ENCODE data around the gene SSR4. TPM values are rescaled to one million over a fixed set of nuclear protein-coding genes. Genes with fewer than 3 reads are reported as not detected.

SSR4 gene
- total RNA-seq, 4 donors from 2014 or later, result 100 to 115 (median 109) TPM

GRCh38 chrX:153767674-153768055 is 26.8 kb upstream of the SSR4 start:
- intact Hi-C loops (cut with DNase I), result no loop called here
- TF ChIP-seq POLR2A (IDR thresholded peaks at IDR 0.05; ENCODE audit: low read depth) (no peak), POLR2AphosphoS5 (IDR thresholded peaks at IDR 0.05) (no peak), EP300 (IDR thresholded peaks at IDR 0.05) (no peak), CTCF (IDR thresholded peaks at IDR 0.05) (no peak)
- peak overlapping the region in 1 of 4 donors; percentile 75 for H3K27ac ChIP-seq (replicated peaks in 1 of 4)
- H3K36me3 ChIP-seq, result peaks cover 0 to 31% (median 15%) of the 10 kb centered on the region in 4 donors
- 94% methylated on average over 18 of the region's 20 CpGs for WGBS
- H3K27me3 ChIP-seq, result no peaks in the 10 kb centered on the region
- no peak for DNase-seq (ENCODE audit: extremely low spot score)
- no peak overlapping the region for H3K4me3 ChIP-seq
- no peaks in the 10 kb centered on the region for H3K9me3 ChIP-seq
- peaks cover 19 to 40% (median 36%) of the 10 kb centered on the region in 4 donors for H3K4me1 ChIP-seq

GRCh38 chrX:153768311-153769157 is 25.9 kb upstream of the SSR4 start:
- WGBS, result 93% methylated on average over 6 of the region's 22 CpGs
- no peaks in the 10 kb centered on the region for H3K27me3 ChIP-seq
- peaks cover 19 to 40% (median 36%) of the 10 kb centered on the region in 4 donors for H3K4me1 ChIP-seq
- DNase-seq (ENCODE audit: extremely low spot score), result no peak
- peaks cover 0 to 36% (median 18%) of the 10 kb centered on the region in 4 donors for H3K36me3 ChIP-seq
- H3K4me3 ChIP-seq, result no peak overlapping the region
- no peak for TF ChIP-seq EP300 (IDR thresholded peaks at IDR 0.05)
- TF ChIP-seq CTCF (IDR thresholded peaks at IDR 0.05), result no peak
- no peak for TF ChIP-seq POLR2AphosphoS5 (IDR thresholded peaks at IDR 0.05)
- no peak for TF ChIP-seq POLR2A (IDR thresholded peaks at IDR 0.05; ENCODE audit: low read depth)
- H3K9me3 ChIP-seq, result no peaks in the 10 kb centered on the region
- H3K27ac ChIP-seq (replicated peaks in 1 of 4), result no peak overlapping the region
- intact Hi-C loops (cut with DNase I), result no loop called here

GRCh38 chrX:153769158-153769864 is 25.2 kb upstream of the SSR4 start:
- no peak overlapping the region for H3K27ac ChIP-seq (replicated peaks in 1 of 4)
- intact Hi-C loops (cut with DNase I), result no loop called here

More at GRCh38 chrX:153769158-153769864, 25.2 kb upstream of the SSR4 start:
- H3K4me3 ChIP-seq, result no peak overlapping the region
- WGBS, result 89% methylated on average over 13 of the region's 23 CpGs
- no peaks in the 10 kb centered on the region for H3K9me3 ChIP-seq
- peaks cover 0 to 44% (median 22%) of the 10 kb centered on the region in 4 donors for H3K36me3 ChIP-seq
- no peak for TF ChIP-seq POLR2A (IDR thresholded peaks at IDR 0.05; ENCODE audit: low read depth)
- no peak for TF ChIP-seq CTCF (IDR thresholded peaks at IDR 0.05)
- no peak for TF ChIP-seq EP300 (IDR thresholded peaks at IDR 0.05)
- TF ChIP-seq POLR2AphosphoS5 (IDR thresholded peaks at IDR 0.05), result no peak
- H3K4me1 ChIP-seq, result peaks cover 18 to 36% (median 32%) of the 10 kb centered on the region in 4 donors
- no peaks in the 10 kb centered on the region for H3K27me3 ChIP-seq
- no peak for DNase-seq (ENCODE audit: extremely low spot score)
